Choroid plexus epithelial cell (primary cell): ENCODE data around the gene SLC15A4.
A peak's percentile ranks its signal among the peaks of the same experiment; 100 is the strongest.

Source experiments
- DNase-seq: peaks from one replicate; pipeline ENCODE4 v3.0.0-alpha.2; 2010; ENCODE audit warnings: low read depth
- H3K4me3 ChIP-seq: 2 replicates; pipeline ENCODE4 v1.5.1; 2011; ENCODE audit warnings: low read depth, mild to moderate bottlenecking, control low read depth, low read length, moderate library complexity
- TF ChIP-seq, protein P1 (sequence below): conservative IDR thresholded peaks from 2 replicates; pipeline ENCODE4 v1.5.1; 2011; ENCODE audit warnings: low read depth, mild to moderate bottlenecking, control low read depth, inconsistent platforms, low read length, moderate library complexity

Gene SLC15A4

GRCh38 chr12:128804762-128805161, 19.0 kb downstream of the SLC15A4 start:
- H3K4me3 ChIP-seq = no peak overlapping the region
- TF ChIP-seq, protein P1, sequence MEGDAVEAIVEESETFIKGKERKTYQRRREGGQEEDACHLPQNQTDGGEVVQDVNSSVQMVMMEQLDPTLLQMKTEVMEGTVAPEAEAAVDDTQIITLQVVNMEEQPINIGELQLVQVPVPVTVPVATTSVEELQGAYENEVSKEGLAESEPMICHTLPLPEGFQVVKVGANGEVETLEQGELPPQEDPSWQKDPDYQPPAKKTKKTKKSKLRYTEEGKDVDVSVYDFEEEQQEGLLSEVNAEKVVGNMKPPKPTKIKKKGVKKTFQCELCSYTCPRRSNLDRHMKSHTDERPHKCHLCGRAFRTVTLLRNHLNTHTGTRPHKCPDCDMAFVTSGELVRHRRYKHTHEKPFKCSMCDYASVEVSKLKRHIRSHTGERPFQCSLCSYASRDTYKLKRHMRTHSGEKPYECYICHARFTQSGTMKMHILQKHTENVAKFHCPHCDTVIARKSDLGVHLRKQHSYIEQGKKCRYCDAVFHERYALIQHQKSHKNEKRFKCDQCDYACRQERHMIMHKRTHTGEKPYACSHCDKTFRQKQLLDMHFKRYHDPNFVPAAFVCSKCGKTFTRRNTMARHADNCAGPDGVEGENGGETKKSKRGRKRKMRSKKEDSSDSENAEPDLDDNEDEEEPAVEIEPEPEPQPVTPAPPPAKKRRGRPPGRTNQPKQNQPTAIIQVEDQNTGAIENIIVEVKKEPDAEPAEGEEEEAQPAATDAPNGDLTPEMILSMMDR = no peak
- no peak for DNase-seq

GRCh38 chr12:128803788-128804187, 20.0 kb downstream of the SLC15A4 start:
- H3K4me3 ChIP-seq = no peak overlapping the region
- no peak for DNase-seq
- TF ChIP-seq, protein P1 = no peak

GRCh38 chr12:128802756-128803155, 21.0 kb downstream of the SLC15A4 start:
- no peak overlapping the region for H3K4me3 ChIP-seq
- TF ChIP-seq, protein P1 = no peak
- DNase-seq = no peak

- H3K4me3 ChIP-seq = no peak overlapping the region
- DNase-seq = peak; percentile 77
- TF ChIP-seq, protein P1 = no peak
Observed at GRCh38 chr12:128801879-128802391, 21.8 kb downstream of the SLC15A4 start.

DNA sequence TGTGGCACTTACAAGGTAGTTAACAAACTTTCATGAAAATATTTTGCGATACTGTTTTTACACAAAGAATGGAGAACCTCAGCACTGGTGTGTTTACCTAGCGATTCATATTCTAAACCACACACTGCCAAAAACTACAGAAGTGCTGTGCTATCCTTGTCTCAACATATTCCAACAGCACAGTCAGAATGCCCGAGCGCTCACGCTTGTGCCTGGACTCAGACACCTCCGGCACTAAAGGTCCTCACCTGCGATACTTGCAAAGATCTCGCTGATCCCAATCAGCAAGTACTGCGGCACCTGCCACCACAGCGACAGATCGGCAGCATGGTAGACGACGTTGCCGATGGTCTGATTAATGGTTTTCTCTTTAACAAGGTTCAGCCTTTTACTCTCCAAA, 23.2 kb downstream of the SLC15A4 start:
- no peak for DNase-seq
- H3K4me3 ChIP-seq = no peak overlapping the region
- TF ChIP-seq, protein P1 = no peak

GRCh38 chr12:128798571-128799341, 25.0 kb downstream of the SLC15A4 start:
- TF ChIP-seq, protein P1 = peak; percentile 31
- DNase-seq = peak; percentile 36
- H3K4me3 ChIP-seq = no peak overlapping the region
